ENCODE results near the gene BABAM2.

DNA sequence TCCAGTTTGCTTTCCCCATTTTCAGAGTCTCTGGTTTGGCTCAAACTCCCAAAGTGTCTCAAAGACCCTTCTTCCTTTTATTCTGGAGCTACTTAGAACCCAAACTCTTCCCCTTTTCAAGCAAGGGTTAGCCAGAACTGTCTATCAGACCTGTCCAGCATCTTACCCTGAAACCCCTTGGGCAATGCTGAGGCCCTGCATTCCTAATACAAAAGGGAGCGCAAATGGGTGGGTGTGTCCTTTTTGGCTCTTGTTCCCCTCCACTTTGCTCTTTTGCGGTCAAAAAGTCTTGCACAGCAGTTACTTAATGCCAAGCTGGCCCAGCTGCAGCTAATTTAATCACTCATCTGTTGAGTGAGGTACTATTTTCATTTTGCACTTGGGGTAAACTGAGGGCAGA lies 270.9 kb downstream of the BABAM2 start:
- no peak for TF ChIP-seq SP1 (IDR thresholded peaks at IDR 0.05; ENCODE audit: low read depth, low read length)
- no peak for TF ChIP-seq TCF7 (IDR thresholded peaks at IDR 0.05; ENCODE audit: borderline replicate concordance)
- TF ChIP-seq POLR2A (IDR thresholded peaks at IDR 0.05; ENCODE audit: low read depth, low read length): no peak
- TF ChIP-seq, protein P1, sequence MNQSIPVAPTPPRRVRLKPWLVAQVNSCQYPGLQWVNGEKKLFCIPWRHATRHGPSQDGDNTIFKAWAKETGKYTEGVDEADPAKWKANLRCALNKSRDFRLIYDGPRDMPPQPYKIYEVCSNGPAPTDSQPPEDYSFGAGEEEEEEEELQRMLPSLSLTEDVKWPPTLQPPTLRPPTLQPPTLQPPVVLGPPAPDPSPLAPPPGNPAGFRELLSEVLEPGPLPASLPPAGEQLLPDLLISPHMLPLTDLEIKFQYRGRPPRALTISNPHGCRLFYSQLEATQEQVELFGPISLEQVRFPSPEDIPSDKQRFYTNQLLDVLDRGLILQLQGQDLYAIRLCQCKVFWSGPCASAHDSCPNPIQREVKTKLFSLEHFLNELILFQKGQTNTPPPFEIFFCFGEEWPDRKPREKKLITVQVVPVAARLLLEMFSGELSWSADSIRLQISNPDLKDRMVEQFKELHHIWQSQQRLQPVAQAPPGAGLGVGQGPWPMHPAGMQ (IDR thresholded peaks at IDR 0.05; ENCODE audit: borderline replicate concordance): no peak
- no peak for TF ChIP-seq SPI1 (IDR thresholded peaks at IDR 0.05; ENCODE audit: borderline replicate concordance, insufficient read depth, low read depth, low read length)
- TF ChIP-seq, protein P2, sequence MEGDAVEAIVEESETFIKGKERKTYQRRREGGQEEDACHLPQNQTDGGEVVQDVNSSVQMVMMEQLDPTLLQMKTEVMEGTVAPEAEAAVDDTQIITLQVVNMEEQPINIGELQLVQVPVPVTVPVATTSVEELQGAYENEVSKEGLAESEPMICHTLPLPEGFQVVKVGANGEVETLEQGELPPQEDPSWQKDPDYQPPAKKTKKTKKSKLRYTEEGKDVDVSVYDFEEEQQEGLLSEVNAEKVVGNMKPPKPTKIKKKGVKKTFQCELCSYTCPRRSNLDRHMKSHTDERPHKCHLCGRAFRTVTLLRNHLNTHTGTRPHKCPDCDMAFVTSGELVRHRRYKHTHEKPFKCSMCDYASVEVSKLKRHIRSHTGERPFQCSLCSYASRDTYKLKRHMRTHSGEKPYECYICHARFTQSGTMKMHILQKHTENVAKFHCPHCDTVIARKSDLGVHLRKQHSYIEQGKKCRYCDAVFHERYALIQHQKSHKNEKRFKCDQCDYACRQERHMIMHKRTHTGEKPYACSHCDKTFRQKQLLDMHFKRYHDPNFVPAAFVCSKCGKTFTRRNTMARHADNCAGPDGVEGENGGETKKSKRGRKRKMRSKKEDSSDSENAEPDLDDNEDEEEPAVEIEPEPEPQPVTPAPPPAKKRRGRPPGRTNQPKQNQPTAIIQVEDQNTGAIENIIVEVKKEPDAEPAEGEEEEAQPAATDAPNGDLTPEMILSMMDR (IDR thresholded peaks at IDR 0.05 in 2 of 3, conservative IDR thresholded peaks at IDR 0.05 in 1 of 3; ENCODE audit: control insufficient read depth in 2 of 3, extremely low read depth in 1 of 3, insufficient read depth in 1 of 3, low read depth in 3 of 3, low read length in 3 of 3): no peak
- no peak for TF ChIP-seq EZH2 (IDR thresholded peaks at IDR 0.05; ENCODE audit: borderline replicate concordance, control insufficient read depth, low read depth, low read length)
- no peak for TF ChIP-seq SIX5 (IDR thresholded peaks at IDR 0.05; ENCODE audit: low read depth, low read length, severe bottlenecking)
- no peak for TF ChIP-seq E2F4 (IDR thresholded peaks at IDR 0.05; ENCODE audit: low read depth, low read length)
- TF ChIP-seq CEBPB (IDR thresholded peaks at IDR 0.05; ENCODE audit: borderline replicate concordance in 1 of 2, low read depth in 2 of 2, low read length in 2 of 2): no peak
- no peak for TF ChIP-seq TAF1 (IDR thresholded peaks at IDR 0.05; ENCODE audit: borderline replicate concordance, low read depth, low read length)
- no peak for TF ChIP-seq NR2C1 (IDR thresholded peaks at IDR 0.05)
- no peak for TF ChIP-seq ZNF207 (IDR thresholded peaks at IDR 0.05; ENCODE audit: borderline replicate concordance)
- no peak for TF ChIP-seq SMAD1 (IDR thresholded peaks at IDR 0.05; ENCODE audit: low read depth, partially characterized antibody)
